ENCODE results near the gene ZNF277.
"Not testable (repeated sequence)": the region's sequence is repeated elsewhere in the genome, so short reads cannot be mapped to it uniquely, and the experiment has no call there.

ZNF277 gene

GRCh38 chr7:112248598-112248997 is 42.1 kb downstream of the ZNF277 start:
- no peak overlapping the region for H3K4me3 ChIP-seq (ENCODE audit: low read depth, low read length)
- DNase-seq (ENCODE audit: low read depth), result no peak
- TF ChIP-seq, protein P1, sequence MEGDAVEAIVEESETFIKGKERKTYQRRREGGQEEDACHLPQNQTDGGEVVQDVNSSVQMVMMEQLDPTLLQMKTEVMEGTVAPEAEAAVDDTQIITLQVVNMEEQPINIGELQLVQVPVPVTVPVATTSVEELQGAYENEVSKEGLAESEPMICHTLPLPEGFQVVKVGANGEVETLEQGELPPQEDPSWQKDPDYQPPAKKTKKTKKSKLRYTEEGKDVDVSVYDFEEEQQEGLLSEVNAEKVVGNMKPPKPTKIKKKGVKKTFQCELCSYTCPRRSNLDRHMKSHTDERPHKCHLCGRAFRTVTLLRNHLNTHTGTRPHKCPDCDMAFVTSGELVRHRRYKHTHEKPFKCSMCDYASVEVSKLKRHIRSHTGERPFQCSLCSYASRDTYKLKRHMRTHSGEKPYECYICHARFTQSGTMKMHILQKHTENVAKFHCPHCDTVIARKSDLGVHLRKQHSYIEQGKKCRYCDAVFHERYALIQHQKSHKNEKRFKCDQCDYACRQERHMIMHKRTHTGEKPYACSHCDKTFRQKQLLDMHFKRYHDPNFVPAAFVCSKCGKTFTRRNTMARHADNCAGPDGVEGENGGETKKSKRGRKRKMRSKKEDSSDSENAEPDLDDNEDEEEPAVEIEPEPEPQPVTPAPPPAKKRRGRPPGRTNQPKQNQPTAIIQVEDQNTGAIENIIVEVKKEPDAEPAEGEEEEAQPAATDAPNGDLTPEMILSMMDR (conservative IDR thresholded peaks at IDR 0.05; ENCODE audit: low read depth, low read length), result no peak

- H3K4me3 ChIP-seq (ENCODE audit: low read depth, low read length); DNase-seq (ENCODE audit: low read depth): not testable (repeated sequence)
Observed at GRCh38 chr7:112249967-112250366, 43.5 kb downstream of the ZNF277 start.

GRCh38 chr7:112252141-112252540 is 45.6 kb downstream of the ZNF277 start:
- no peak for DNase-seq (ENCODE audit: low read depth)
- TF ChIP-seq, protein P1 (conservative IDR thresholded peaks at IDR 0.05; ENCODE audit: low read depth, low read length), result no peak
- no peak overlapping the region for H3K4me3 ChIP-seq (ENCODE audit: low read depth, low read length)

GRCh38 chr7:112252691-112253090 is 46.2 kb downstream of the ZNF277 start:
- H3K4me3 ChIP-seq (ENCODE audit: low read depth, low read length), result no peak overlapping the region
- TF ChIP-seq, protein P1 (conservative IDR thresholded peaks at IDR 0.05; ENCODE audit: low read depth, low read length), result no peak
- no peak for DNase-seq (ENCODE audit: low read depth)

DNA sequence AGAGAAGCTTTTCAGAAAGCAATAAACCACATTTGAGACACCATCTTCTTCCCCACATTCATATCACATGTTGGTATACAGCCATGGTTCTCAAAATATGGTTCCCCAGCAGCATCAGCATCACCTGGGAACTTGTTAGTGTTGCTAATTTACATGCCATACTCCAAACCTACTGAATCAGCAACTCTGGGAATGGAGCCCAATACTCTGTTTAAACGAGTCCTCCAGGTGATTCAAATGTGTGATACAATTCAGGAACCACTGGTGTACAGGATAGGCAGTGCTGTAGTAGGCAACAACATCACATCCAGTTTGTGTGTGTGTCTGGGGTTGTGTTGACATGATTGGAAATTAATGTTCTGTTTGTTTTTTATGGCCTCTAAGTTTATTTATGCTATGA is 47.7 kb downstream of the ZNF277 start:
- TF ChIP-seq, protein P1 (conservative IDR thresholded peaks at IDR 0.05; ENCODE audit: low read depth, low read length), result no peak
- no peak for DNase-seq (ENCODE audit: low read depth)
- no peak overlapping the region for H3K4me3 ChIP-seq (ENCODE audit: low read depth, low read length)

- DNase-seq (ENCODE audit: low read depth), result no peak
- H3K4me3 ChIP-seq (ENCODE audit: low read depth, low read length), result no peak overlapping the region
Observed at GRCh38 chr7:112254709-112255387, 48.4 kb downstream of the ZNF277 start.

GRCh38 chr7:112255388-112255720 is 48.9 kb downstream of the ZNF277 start:
- TF ChIP-seq, protein P1 (conservative IDR thresholded peaks at IDR 0.05; ENCODE audit: low read depth, low read length), result no peak
- no peak overlapping the region for H3K4me3 ChIP-seq (ENCODE audit: low read depth, low read length)
- DNase-seq (ENCODE audit: low read depth), result no peak

More at GRCh38 chr7:112254709-112255387, 48.4 kb downstream of the ZNF277 start:
- TF ChIP-seq, protein P1 (conservative IDR thresholded peaks at IDR 0.05; ENCODE audit: low read depth, low read length), result no peak

All from choroid plexus epithelial cell (primary cell).